HL-60/S4 treated with retinoic acid at 250 ng/mL for 4 days and 3 days (cell line): ENCODE measurements around the gene PREP.
"Not testable (repeated sequence)": the region's sequence is repeated elsewhere in the genome, so short reads cannot be mapped to it uniquely, and the experiment has no call there.

Experiments
- in situ Hi-C: fragments of 300-500 bp; cut with MboI; formaldehyde crosslinking; loops from 2 replicates; pipeline ENCODE4 v1.7.0; 2022; ENCODE audit warnings: low sequenced_read_pairs

Gene PREP

DNA sequence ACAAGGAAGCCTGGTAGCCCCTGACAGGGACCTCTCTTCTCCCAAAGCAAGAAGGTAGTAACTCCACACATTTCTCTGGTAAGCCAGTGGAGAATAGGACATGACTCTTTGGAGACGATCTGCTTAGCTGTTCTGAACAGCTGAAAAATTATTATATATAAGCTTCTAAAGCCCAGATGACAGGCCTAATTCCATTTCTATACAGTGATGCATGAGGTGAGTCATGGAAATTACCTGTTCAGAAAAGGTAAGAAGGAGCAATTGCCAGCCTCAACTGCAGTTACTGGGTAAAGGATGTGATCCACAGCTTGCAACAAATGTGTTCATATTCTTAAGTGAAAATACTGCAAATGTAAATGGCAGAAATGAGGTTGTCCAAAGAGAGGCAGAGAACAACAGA, 54.0 kb downstream of the PREP start:
- in situ Hi-C loops, result no loop called here

DNA sequence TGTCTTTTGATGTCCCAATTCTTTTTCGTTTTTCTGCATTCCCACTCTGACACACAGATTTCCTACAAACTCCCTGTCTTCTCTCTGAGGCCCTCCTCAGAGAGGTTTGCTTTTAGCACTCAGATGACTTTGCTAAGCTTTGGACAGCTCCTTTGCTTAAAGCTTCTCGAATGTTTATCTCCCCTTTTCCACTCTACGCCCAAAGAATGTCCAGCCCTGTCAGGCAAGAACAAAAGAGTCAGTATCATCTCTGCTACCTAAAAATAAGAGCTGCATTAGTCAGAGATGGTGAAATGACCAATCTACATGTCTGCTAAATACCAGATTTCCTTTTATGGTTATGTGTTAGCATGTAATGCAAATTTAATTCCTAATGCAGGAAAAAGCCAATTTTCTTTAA, 56.8 kb downstream of the PREP start:
- in situ Hi-C loops, result no loop called here

DNA sequence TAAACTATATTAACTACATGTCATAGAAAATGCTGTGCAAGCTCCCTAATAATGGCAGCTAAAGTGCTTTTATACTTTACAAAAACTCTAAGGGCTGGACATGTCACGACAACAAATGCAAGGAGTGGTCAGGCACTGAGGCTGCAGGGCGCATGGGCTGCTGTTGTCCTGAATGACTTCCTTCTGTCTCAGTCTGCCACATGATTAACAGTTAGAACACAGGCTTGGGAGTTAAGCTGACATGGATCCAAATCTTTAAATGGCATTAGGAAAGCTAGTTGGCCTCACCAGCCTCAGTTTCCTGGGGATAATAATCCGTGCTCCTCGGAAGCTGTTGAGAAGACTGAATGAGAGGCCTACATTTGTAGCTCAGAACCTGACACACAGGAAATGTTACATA, 57.4 kb downstream of the PREP start:
- in situ Hi-C loops, result no loop called here

DNA sequence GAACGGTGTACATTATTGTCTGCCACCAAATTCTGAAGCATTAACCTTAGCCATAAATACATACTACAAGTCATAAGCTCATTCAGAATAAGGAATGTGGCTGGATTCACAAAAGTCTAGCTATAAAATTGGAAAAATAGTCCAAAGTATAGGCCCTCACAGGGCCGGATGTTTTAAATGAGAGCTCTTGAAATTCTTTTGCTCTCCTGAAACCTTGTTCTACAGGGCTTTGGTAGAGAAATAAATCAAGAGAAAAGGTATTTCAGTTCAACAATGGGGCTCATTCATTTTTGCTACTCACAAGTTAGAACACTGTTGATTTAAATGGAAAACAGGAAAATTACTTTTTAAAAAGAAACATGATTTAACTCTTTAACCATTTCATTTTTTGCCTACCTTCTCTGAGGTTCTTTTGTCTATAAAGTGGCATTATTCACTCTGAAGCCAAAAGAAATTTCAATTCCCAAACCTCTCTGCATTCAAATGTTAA, 58.0 kb downstream of the PREP start:
- in situ Hi-C loops, result no loop called here

DNA sequence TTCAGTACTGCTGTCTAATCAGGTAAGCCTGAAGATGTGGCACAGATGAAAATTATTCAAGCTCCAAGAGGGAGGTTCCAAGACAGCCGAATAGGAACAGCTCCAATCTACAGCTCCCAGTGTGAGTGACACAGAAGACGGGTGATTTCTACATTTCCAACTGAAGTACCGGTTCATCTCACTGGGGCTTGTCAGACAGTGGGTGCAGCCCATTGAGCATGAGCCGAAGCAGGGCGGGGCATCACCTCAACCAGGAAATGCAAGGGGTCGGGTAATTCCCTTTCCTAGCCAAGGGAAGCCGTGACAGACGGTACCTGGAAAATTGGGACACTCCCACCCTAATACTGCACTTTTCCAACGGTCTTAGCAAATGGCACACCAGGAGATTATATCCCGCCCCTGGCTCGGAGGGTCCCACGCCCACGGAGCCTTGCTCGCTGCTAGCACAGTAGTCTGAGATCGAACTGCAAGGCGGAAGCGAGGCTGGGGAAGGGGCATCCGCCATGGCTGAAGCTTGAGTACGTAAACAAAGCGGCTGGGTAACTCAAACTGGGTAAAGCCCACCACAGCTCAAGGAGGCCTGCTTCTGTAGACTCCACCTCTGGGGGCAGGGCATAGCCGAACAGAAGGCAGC, 64.4 kb downstream of the PREP start:
- in situ Hi-C loops, result not testable (repeated sequence)

DNA sequence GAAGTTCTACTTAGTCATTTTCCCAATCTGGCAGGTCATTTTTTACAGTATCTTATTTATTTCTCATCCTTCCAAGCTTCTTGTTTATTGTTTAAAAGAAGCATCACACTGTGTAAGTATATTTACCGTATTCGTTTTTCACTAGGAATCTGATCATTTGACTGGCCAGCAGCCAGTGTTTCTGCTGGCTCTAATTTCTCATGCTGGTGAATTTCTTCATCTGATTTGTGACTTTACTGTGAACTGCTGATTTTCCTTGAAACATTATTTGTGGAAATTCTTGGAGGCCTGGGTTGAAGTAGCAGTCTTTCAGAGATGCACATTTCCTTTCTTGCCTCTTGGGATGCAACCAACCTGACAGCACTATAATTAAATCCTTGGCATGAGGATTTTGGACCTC, 65.9 kb downstream of the PREP start:
- in situ Hi-C loops, result no loop called here

- in situ Hi-C loops, result no loop called here
Observed at GRCh38 chr6:105332576-105332975, 70.3 kb downstream of the PREP start.

DNA sequence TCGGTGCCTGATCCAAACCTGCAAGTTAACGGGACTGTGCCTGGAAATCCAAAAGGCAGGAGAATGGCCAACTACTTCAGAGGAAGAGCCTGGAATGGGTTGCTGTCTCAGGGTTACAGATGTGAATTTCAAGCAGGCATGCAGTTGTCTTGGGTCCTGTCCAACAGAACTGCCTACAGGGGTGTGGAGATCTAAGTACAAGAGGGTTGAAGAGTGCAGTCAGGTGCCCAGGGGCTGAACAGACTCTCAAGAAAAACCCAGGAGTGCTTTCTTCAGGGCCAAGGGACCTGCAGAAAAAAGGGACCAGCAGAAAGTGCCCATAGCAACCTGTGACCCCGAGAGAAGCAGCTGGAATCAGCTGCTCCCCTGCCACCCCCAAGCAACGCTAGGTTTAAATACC, 71.0 kb downstream of the PREP start:
- in situ Hi-C loops, result no loop called here

DNA sequence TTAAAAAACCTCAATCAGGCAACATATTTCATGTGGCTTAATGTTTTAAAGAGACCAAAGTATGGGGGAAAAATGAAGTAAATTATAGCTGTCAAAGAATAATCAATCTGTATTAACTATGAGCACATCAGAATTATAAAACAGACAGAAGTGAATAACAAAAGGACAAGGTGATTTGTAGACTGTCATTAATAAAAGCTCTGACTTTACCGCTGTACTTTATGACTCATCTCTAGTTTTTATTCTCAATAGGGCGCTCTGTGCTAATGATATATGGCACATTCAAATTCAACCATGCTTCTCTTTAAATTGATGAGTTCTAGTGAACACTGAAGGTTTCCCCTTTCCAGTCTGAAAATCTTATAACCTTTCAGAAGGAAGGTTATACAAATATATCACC, 72.0 kb downstream of the PREP start:
- in situ Hi-C loops, result no loop called here

DNA sequence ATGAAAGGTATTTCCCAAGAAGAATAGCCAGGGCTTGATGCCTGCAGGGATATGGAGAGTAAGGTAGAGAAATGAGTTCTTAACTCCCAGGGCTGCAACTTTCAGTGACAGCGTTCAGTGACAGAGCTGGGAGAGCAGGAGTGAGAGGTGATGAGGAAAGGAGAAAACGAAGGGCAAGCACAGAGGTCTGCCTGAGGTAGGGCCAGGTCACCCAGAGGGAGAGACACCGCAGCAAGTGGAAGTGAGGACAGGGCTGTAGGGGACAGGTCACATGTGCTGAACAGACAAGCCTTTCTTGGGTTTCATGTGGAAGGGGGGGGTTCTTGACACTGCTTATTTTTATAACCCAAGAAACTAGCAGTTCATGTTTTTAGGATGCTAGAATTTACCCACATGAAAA, 72.5 kb downstream of the PREP start:
- in situ Hi-C loops, result no loop called here

DNA sequence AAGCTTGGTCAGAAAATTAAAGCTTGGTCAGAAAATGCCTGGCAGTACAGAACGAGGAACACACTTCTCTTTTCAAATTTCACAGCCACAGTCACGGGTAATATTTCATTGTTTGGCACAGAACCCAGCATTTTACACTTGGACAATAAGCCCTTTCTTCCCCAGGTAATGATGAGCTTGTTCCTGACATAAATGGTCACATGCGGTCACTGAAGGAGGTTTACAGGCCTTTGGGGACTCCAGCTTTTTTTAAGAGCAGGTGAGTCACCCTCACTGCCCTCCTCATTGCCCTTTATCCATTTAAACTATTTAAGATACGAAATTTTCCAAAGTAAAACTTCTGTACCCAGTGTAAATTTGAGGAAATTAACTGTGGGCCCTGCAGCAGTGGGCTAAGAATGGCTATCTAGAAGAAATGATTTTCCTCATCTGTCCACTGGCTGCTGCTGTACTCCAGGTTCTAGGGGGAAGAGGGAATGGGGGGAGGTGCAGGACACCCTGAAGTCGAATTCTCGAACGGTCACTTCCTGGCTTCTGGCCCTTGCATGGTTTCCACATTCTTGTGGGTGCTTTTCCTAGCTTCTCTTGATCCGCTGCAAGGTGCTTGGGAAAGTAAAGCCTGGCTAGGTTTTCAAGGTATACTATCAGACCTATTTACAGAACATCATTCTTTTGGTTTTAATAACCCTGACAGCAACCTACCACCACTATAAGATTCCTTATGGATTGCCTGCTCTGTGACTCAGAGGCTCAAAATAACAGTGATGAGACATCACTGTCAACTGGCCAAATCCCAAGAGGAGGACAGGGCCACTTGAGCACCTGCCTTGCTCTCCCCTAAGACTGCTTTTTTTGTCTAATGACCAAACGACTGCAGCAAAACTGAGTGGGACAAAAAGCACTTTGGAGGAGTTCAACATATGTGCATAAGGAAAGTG, 75.8 kb downstream of the PREP start:
- in situ Hi-C loops, result no loop called here

GRCh38 chr6:105326216-105326615, 76.7 kb downstream of the PREP start:
- in situ Hi-C loops, result no loop called here

DNA sequence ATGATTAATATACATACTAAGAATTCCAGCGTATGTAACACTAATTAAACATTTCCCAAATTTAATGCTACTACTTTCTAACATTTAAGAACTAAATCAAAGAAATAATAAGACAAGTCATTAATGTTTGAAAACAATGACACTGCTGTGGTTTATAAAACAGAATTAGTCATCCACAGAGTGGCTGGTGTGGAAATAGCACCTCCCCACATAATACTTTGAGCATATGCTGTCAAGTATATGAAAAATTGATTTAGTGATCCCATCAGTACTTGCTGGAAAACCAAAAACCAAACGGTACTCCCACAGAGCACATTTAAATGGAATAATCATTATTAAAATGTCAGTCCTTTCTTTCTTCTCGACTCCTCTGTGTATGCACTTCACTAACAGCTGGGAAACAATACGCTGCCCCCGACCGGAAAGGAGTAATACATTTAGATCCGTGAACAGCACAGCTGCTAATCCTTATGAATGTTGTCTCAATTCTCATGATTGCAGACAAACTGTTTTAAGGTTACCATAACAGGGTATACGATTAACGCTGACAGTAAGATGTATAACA, 78.4 kb downstream of the PREP start:
- in situ Hi-C loops, result no loop called here

DNA sequence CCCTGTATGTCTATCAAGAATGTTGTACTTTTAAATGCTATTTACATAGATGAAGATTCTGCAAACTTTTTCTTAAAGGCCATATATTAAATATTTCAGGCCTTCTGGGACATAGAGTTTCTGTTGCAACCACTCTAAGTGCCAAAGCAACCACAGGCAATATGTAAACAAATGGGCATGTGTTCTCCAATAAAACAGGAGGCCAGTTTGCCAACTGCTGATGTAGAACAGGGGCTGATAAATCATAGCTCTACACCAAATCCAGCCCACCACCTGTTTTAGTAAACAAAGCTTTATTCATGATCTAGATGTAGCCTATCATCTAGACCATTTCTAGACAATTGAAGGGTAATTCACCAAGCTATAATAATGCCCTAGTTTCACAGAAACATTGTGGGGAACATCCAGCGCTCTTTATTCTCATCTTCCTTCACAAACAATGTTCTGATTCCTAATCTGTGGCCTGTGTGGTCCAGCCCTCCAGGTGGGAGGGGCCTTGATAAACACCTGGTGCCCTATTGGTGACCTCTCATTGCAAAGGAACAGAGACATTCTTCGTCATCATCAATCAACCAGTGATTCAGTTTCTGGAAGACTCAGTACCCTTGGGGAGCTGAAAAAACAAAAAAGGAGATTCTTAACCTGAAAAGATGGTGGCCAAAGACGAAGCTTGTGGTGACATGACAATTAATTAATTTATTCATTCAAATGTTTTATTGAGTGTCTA, 80.2 kb downstream of the PREP start:
- in situ Hi-C loops, result no loop called here

GRCh38 chr6:105321728-105322127, 81.2 kb downstream of the PREP start:
- in situ Hi-C loops, result no loop called here

DNA sequence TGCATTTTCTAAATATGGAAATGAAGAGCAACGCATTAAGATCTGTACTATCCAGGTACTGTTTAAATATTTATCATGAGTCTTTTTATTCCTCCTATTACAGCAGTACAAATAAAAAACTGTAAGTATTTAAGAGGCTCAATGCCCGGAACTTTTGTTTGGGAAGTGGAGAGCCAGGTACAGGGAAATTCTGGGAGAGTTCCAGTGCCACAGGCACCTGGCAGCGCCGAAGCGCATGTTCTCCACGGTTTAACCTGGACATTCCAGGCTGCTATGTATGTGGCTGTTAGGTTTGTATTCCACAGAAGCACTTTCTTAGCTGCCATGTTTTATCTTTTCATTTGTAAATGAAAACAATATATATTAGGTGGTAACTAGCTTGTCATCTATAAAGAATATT, 81.7 kb downstream of the PREP start:
- in situ Hi-C loops, result no loop called here

DNA sequence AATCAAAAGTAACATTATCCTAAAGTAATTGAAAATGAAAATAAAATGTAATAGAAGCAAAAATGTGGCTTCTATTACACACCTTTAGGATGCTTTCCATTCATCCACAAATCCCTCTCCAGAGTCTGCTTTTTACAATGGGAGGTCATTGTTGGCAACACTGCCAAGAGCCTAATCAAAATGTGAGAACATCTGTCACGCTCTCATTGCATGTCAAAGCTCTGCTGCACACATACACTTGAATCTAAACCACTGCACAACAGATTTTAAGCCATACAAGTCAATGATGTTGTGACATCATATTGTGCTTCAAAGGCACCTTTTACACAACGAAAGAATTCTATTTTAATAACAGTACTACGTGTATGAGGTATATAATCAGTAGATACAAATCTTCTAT, 82.1 kb downstream of the PREP start:
- in situ Hi-C loops, result no loop called here

- in situ Hi-C loops, result no loop called here
Observed at GRCh38 chr6:105320271-105320670, 82.6 kb downstream of the PREP start.

GRCh38 chr6:105319331-105319730, 83.6 kb downstream of the PREP start:
- in situ Hi-C loops, result no loop called here

- in situ Hi-C loops, result no loop called here
Observed at GRCh38 chr6:105318660-105319059, 84.2 kb downstream of the PREP start.
